ENCODE data around the gene PIKFYVE.

- TF ChIP-seq POLR2A (IDR thresholded peaks at IDR 0.05; ENCODE audit: extremely low read depth, insufficient read length) (no peak), CTCF (IDR thresholded peaks at IDR 0.05; ENCODE audit: low read depth, low read length) (no peak), MYC (IDR thresholded peaks at IDR 0.05; ENCODE audit: low read depth, low read length) (no peak)
Observed at GRCh38 chr2:208248601-208249000, 17.5 kb upstream of the PIKFYVE start.
